ENCODE results near the gene ADA.

DNA sequence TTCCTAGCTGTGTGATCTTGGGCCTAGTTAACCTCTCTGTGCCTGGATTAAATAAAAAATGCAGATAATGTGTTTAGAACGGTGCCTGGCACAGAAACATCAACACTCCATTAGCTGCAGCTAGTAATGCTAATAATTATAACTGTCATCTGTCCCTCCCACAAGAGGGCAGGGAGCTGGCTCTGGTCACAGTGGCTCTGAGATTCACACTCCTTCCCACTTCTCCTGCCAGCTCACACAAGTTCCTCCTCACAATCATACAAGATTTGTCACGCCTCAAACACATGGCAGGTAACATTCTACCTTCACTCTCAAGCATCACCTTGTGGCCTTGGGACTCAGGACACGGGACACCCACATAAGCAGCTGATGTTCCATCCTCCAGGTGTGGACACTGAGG lies 2.4 kb downstream of the ADA start:
- no peak for TF ChIP-seq MAZ (IDR thresholded peaks at IDR 0.05; ENCODE audit: borderline replicate concordance, low read depth, low read length)
- TF ChIP-seq, protein P1, sequence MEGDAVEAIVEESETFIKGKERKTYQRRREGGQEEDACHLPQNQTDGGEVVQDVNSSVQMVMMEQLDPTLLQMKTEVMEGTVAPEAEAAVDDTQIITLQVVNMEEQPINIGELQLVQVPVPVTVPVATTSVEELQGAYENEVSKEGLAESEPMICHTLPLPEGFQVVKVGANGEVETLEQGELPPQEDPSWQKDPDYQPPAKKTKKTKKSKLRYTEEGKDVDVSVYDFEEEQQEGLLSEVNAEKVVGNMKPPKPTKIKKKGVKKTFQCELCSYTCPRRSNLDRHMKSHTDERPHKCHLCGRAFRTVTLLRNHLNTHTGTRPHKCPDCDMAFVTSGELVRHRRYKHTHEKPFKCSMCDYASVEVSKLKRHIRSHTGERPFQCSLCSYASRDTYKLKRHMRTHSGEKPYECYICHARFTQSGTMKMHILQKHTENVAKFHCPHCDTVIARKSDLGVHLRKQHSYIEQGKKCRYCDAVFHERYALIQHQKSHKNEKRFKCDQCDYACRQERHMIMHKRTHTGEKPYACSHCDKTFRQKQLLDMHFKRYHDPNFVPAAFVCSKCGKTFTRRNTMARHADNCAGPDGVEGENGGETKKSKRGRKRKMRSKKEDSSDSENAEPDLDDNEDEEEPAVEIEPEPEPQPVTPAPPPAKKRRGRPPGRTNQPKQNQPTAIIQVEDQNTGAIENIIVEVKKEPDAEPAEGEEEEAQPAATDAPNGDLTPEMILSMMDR (conservative IDR thresholded peaks at IDR 0.05; ENCODE audit: low read depth, low read length) = no peak
- TF ChIP-seq RCOR1 (IDR thresholded peaks at IDR 0.05; ENCODE audit: insufficient replicate concordance, low read length) = no peak
- no peak for TF ChIP-seq CHD1 (IDR thresholded peaks at IDR 0.05; ENCODE audit: low read depth, low read length)
- no peak for TF ChIP-seq FOS (IDR thresholded peaks at IDR 0.05; ENCODE audit: low read depth, low read length)
- TF ChIP-seq RFX5 (IDR thresholded peaks at IDR 0.05; ENCODE audit: low read depth, low read length) = no peak
- no peak for TF ChIP-seq CEBPB (IDR thresholded peaks at IDR 0.05; ENCODE audit: low read depth, low read length)
- no peak for TF ChIP-seq POLR2A (IDR thresholded peaks at IDR 0.05; ENCODE audit: low read depth, low read length)
- no peak for TF ChIP-seq MXI1 (IDR thresholded peaks at IDR 0.05; ENCODE audit: borderline replicate concordance, low read depth, low read length)
- no peak for TF ChIP-seq BHLHE40 (IDR thresholded peaks at IDR 0.05; ENCODE audit: low read depth, low read length)
